ENCODE data around the gene CD276. TPM values are rescaled to one million over a fixed set of nuclear protein-coding genes. Genes with fewer than 3 reads are reported as not detected.

CD276 gene
- total RNA-seq, 1 experiment from 2014 or later: 133 TPM

- peaks cover 19% of the 10 kb centered on the region for H3K23me2 ChIP-seq (ENCODE audit: insufficient read length, low read depth, low read length, poor library complexity, severe bottlenecking)
Measured at GRCh38 chr15:73756390-73756789, 72.2 kb downstream of the CD276 start.

More at GRCh38 chr15:73756390-73756789, 72.2 kb downstream of the CD276 start:
- H3K27ac ChIP-seq (ENCODE audit: insufficient read length, low read depth, low read length): no peak overlapping the region
- no peak overlapping the region for H3K27ac Mint-ChIP-seq
- no peak overlapping the region for H2AFZ ChIP-seq (ENCODE audit: low read length)
- no peak overlapping the region for H3K56ac ChIP-seq (ENCODE audit: insufficient read length, low read depth, low read length)
- H3K4me3 Mint-ChIP-seq: no peak overlapping the region
- no peak overlapping the region for H4K5ac ChIP-seq (ENCODE audit: insufficient read length, low read depth, low read length)
- no peaks in the 10 kb centered on the region for H3K9me3 ChIP-seq (ENCODE audit: control insufficient read depth, low read depth, low read length)
- no peak for TF ChIP-seq CTCF (conservative IDR thresholded peaks at IDR 0.05)
- peaks cover 2% of the 10 kb centered on the region; the same call in 1 of the 2 replicates for H3K27me3 ChIP-seq (ENCODE audit: insufficient read depth, low read length)
- peaks cover 19 to 21% of the 10 kb centered on the region in 2 experiments for H3K4me1 Mint-ChIP-seq
- peaks cover 36% of the 10 kb centered on the region for H3K27me3 Mint-ChIP-seq (ENCODE audit: low read depth)
- H3T11ph ChIP-seq (ENCODE audit: low read length): no peak overlapping the region
- no CpG with 5 or more reads among the region's 2 CpGs for WGBS (ENCODE audit: extremely low coverage, insufficient read length, low lambda C conversion rate)
- H2BK5ac ChIP-seq (ENCODE audit: insufficient read length, low read length): no peak overlapping the region
- H3K9ac ChIP-seq (ENCODE audit: extremely low read depth, insufficient read length, low read length): no peak overlapping the region
- H2BK120ac ChIP-seq (ENCODE audit: low read depth, low read length, poor library complexity, severe bottlenecking): no peak overlapping the region
- no peaks in the 10 kb centered on the region for H3K79me1 ChIP-seq (ENCODE audit: insufficient read depth, low read depth, low read length, poor library complexity, severe bottlenecking)
- no peaks in the 10 kb centered on the region for H3K79me2 ChIP-seq (ENCODE audit: insufficient read depth, low read length)
- H3K4ac ChIP-seq (ENCODE audit: low read depth, low read length): no peak overlapping the region
- H3K9me3 Mint-ChIP-seq: no peaks in the 10 kb centered on the region
- no peak overlapping the region for H4K91ac ChIP-seq (ENCODE audit: insufficient read length, low read depth, low read length)
- H3K4me1 ChIP-seq (ENCODE audit: insufficient read depth, low read length): peaks cover 11% of the 10 kb centered on the region
- H2BK15ac ChIP-seq (ENCODE audit: low read depth, low read length): no peak overlapping the region
- no peak overlapping the region for H2BK20ac ChIP-seq (ENCODE audit: low read depth, low read length, poor library complexity, severe bottlenecking)
- DNase-seq: no peak
- H3K14ac ChIP-seq (ENCODE audit: insufficient read depth, low read length): no peak overlapping the region
- no peak overlapping the region for H3K18ac ChIP-seq (ENCODE audit: insufficient read length, low read depth, low read length)
- H2AK5ac ChIP-seq (ENCODE audit: insufficient read length, low read length): no peak overlapping the region
- no peak overlapping the region for H3K23ac ChIP-seq (ENCODE audit: insufficient read length, low read depth, low read length)
- H4K8ac ChIP-seq (replicated peaks; ENCODE audit: insufficient read length, low read depth, low read length): no peak overlapping the region
- no peak overlapping the region for H3K4me2 ChIP-seq (ENCODE audit: insufficient read depth, insufficient read length, low read length)
- no peak overlapping the region for H2BK12ac ChIP-seq (ENCODE audit: insufficient read length, low read depth, low read length)
- H4K20me1 ChIP-seq (ENCODE audit: control insufficient read depth, insufficient read depth, insufficient read length): no peaks in the 10 kb centered on the region
- no peaks in the 10 kb centered on the region for H3K36me3 Mint-ChIP-seq (ENCODE audit: insufficient read depth in 1 of 3, low read depth in 3 of 3)
